Hindlimb muscle (tissue), 1 donor: ENCODE results near the gene PGLYRP3. TPM values are rescaled to one million over a fixed set of nuclear protein-coding genes. Genes with fewer than 3 reads are reported as not detected.

ENCODE experiments used
- DNase-seq: peaks from one replicate; pipeline ENCODE4 v3.0.0-alpha.2; 2013
- polyA plus RNA-seq: library from polyadenylated mRNA; unstranded; fragments of 120-200 nt; gene quantifications from one replicate; pipeline ENCODE4 v1.2.1, GENCODE V29; 2013; ENCODE audit not compliant: insufficient read length

Gene PGLYRP3, protein sequence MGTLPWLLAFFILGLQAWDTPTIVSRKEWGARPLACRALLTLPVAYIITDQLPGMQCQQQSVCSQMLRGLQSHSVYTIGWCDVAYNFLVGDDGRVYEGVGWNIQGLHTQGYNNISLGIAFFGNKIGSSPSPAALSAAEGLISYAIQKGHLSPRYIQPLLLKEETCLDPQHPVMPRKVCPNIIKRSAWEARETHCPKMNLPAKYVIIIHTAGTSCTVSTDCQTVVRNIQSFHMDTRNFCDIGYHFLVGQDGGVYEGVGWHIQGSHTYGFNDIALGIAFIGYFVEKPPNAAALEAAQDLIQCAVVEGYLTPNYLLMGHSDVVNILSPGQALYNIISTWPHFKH
- not detected for polyA plus RNA-seq

DNA sequence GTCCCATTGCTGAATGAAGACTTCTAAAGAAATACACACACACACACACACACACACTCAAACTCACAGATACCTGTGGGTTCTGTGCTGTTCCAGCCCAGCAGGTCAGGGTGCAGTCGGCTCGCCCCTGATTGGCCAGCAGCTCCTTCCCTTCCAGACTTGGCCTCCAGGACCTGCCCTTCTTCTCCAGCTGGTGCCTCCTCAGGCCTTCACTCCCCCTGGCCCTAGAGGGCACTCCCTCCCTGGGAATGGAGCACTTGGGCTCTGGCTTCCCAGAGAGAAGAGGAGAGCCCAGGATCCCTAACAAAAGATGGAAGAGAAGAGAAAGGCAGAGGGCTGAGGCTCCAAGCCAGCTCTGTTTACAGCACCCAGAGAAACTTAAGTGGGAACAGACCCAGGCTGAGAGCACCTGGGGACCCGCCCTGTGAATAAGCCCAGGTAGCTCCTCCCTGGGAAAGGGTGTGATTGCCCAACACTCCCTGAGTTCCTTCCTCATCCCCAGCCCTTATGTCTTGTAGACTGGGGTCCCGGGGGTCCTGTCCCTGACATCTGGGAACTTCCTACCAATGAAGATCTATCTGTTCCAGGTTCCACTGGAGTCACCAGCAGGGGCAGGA lies at the start of gene PGLYRP3:
PGLYRP3 (minus strand) TSS at position 383 of the 617 bp plus-strand sequence. CDS start 2,287 bp downstream, outside the sequence.
- no peak for DNase-seq

DNA sequence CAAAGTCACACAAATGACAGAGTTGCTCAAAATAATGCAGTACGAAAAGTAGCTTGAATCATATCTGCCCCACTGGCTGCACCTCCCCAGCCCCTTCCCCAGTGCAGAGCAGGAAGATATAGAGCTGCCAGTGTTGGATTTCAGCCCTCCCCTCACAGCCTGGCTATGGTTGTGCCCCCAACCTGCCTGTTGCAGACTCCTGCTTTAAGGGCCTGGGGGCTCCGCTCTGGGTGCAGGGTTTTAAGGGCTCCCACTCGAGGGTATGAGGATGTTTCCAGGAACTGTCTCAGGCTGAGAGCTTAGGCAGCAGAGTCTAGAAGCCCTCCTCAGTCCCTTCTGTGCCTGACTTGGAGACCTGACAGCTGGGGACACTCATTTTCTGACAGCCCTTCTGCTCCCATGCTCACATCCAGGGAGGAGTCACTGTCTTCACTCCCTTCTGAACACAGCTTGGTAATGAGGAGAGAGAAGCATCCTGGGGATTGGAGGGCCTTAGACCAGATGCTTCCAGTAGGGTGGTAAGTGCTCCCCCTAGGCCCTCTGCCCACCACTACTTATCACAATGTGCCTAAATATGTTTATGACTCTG lies 49.5 kb upstream of the PGLYRP3 start:
- DNase-seq, result no peak

- no peak for DNase-seq
Observed at GRCh38 chr1:153361480-153362109, 48.8 kb upstream of the PGLYRP3 start.

GRCh38 chr1:153360592-153361479 lies 48.1 kb upstream of the PGLYRP3 start:
- DNase-seq, result no peak

GRCh38 chr1:153360190-153360589 lies 47.4 kb upstream of the PGLYRP3 start:
- no peak for DNase-seq

DNA sequence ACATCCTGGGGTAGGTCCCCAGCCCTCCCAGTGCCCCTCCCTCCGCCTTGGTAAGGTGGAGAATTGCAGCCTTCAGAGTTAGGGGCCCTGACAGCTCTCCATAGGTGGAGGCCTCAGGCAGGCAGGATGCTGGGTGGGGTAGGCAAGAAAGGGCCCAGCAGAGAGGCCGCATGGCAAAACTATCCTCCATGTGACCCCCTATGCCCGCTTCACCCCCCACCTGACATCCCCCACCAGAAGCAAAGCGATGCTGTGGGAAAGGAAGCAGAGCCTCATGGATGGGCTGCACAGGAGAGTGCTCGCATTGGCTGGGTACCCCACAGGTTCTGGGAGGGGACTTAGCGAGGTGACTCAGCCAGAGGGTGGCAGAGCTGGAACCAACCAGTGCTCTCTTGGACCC lies 46.5 kb upstream of the PGLYRP3 start:
- no peak for DNase-seq

DNA sequence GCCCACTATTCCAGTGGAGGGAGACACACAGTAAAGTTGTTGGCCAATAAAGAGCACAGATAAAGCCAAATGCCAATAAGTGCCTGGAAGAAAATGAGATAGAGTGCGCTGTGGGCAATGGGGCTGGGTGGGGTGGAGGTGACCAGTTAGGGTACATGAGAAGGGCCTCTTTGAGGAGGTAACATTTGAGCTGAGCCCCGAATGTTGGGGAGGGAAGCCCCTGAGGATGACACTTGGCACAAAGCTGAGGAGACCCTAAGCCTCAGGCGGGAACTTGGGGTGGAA lies 45.9 kb upstream of the PGLYRP3 start:
- DNase-seq, result no peak

DNA sequence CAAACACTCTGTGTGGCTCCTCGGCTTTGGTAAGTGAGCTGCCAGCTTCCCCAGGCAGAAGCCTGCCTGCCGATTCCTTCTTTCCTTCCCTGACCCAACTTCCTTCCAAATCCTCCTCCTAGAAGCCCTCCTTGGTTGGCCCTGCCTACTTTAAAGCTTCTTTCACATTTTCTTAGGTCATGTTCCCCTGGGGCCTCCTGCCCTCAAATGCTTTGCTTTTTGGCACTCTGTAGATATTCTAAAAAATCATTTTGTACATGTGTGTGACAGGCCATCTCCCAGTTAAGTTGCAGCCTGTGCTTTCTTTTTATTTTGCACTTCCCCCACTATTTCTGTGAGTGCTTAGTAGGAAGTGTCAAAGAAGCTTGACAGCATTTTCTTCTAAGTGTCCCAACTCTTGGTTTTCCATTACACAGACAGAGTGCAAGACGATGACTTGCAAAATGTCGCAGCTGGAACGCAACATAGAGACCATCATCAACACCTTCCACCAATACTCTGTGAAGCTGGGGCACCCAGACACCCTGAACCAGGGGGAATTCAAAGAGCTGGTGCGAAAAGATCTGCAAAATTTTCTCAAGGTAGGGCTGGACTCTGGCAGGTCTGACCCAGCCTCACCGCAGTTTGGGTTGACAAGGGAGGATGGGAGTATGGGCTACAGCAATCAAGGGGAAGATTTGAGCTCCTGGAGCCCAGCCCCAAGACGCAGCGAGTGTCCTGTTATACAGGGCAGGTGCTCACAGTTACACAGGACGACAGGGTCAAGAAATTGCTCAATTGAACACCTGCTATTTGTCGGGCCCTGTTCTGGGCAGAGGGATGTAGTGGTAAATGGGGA lies 45.3 kb upstream of the PGLYRP3 start, which contains the start of gene S100A9:
S100A9 (plus strand) TSS at position 2 of the 838 bp plus-strand sequence; CDS start at position 432, 430 bp downstream.
- DNase-seq, result no peak

DNA sequence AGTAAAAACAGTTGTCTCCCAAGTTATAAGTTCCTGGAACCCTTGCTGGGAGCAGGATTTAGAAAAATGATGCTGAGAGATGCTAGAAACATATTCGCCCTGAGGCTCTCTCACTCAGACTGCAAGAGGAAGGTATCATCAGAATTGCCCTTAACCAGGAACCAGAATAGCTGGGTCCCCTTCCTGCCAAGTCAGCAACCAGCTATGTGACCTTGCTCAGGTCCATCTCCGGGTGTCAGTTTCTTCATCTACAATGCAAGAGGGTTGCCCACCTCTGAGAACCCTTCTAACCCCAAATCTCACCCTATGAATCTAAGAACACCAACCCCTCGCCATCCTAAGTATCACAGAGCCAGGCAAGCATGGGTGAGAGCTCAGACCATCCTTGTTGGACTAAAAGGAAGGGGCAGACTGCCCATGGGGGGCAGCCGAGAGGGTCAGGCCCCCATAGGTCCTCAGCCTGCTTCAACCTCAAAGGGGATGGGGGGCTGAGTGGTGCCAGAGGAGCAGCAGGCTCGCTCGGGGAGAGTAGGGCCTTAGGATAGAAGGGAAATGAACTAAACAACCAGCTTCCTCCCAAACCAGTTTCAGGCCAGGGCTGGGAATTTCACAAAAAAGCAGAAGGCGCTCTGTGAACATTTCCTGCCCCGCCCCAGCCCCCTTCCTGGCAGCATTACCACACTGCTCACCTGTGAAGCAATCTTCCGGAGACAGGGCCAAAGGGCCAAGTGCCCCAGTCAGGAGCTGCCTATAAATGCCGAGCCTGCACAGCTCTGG lies 44.5 kb upstream of the PGLYRP3 start:
- DNase-seq, result no peak

DNA sequence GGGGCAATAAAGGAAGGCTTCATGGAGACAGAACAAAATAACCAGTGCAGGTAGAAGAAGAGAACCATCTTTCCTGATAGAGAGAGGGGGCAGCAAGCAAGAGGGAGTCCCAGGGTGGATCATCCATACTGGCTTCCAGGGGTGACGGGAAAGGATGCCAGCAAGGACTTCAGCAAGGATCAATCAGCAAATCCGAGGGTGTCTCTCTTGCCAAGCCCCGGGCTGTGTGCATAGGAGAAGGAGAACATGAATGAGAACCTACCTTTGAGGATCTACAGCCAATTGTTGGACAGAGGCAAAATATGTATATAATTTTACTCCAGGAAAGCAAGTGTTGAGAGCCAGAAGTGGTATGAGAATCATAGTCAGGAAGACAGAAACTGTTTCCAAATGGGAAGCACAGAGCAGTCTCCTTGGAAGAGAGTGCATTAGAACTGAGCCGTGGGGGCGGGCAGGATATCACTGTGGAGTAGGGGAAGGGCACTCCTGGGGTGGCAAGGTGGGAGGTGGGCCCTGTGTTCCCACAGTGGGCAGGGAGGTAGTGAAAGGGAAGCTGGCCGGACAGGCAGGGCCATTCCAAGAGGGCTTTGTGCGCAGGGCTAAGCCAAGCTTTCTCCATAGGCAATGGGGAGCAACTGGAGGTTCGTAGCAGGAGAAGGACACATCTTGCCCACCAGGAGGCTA lies 43.8 kb upstream of the PGLYRP3 start:
- no peak for DNase-seq

GRCh38 chr1:153355445-153356071 lies 42.8 kb upstream of the PGLYRP3 start:
- DNase-seq, result no peak

GRCh38 chr1:153354515-153355193 lies 41.9 kb upstream of the PGLYRP3 start:
- DNase-seq, result no peak

DNA sequence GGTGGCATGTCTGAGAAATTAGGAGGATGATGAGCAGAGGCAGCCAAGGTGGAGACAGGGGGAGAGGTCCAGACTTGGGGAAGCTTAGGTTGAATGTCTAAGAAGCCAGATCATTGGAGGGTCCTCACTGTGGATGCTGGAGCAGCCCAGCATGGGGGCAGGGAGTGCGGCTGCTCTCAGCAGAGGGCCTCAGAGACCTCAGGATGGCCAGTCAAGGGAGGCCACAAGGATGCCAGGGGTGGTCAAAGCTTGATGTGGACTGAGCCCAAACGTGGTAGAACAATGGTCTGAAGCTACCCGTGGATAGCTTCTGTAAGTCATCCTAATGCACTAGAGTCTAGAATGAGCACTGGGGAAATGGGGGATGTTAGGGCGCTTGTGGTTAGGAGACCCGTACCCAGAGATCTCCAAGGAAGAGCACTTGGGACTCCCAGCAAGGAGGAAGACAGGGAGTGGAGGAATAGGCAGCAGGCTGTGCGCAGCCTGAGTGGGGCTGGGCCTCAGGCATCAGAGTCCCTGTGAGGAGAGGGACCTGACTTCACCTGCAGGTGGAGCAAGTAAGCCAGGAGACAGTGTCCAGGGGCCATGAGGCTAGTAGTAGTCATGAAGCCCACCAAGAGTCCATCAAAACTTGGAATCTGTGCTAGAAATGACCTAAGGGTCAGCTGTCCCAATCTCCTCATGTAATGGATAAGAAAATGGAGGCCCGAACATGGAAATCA lies 40.6 kb upstream of the PGLYRP3 start:
- DNase-seq, result no peak

DNA sequence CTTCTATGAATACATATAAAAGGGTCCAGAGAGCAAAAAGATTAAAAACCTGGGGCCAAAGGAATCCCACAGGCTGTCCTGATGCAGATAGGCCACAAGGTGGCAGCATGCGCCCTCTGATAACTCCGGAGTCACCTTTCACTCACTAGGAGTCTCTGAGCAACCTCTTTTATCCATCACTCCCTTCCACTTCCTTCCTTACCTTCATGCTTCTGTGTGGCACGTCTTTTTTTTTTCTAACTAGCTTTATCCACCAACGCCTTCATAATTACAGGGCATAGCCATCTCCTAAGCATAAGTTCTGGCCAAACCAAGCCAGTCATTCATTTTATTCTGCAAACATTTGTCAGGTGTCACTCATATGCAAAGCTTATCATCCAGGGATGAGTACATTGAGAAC lies 39.8 kb upstream of the PGLYRP3 start:
- DNase-seq, result peak; percentile 64

DNA sequence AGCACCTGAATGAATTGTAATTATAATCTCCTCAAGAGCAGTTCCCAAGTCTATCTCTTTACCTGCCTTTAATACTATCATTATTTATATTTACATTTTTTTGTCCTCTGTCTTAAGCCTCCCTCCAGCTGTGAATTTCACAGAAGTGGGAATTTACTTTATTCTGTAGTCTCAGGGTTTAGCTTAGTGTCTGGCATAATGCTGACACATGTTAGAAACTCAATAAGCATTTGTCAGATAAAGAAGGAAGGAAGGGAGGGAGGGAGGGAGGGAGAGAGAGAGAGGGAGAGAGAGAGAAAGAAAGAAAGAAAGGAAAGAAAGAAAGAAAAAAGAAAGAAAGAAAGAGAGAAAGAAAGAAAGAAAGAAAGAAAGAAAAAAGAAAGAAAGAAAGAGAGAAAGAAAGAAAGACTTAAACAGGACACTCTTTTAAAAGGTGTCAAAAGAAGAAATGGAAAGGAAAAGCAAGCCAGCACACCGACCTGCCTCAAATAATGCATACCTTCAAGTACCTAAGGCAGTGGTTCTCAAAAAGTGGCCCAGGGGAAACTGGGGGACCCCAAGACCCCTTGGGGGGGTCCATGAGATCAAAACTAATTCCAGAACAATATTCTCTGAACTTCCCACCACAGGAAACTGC lies 37.7 kb upstream of the PGLYRP3 start:
- DNase-seq, result no peak

DNA sequence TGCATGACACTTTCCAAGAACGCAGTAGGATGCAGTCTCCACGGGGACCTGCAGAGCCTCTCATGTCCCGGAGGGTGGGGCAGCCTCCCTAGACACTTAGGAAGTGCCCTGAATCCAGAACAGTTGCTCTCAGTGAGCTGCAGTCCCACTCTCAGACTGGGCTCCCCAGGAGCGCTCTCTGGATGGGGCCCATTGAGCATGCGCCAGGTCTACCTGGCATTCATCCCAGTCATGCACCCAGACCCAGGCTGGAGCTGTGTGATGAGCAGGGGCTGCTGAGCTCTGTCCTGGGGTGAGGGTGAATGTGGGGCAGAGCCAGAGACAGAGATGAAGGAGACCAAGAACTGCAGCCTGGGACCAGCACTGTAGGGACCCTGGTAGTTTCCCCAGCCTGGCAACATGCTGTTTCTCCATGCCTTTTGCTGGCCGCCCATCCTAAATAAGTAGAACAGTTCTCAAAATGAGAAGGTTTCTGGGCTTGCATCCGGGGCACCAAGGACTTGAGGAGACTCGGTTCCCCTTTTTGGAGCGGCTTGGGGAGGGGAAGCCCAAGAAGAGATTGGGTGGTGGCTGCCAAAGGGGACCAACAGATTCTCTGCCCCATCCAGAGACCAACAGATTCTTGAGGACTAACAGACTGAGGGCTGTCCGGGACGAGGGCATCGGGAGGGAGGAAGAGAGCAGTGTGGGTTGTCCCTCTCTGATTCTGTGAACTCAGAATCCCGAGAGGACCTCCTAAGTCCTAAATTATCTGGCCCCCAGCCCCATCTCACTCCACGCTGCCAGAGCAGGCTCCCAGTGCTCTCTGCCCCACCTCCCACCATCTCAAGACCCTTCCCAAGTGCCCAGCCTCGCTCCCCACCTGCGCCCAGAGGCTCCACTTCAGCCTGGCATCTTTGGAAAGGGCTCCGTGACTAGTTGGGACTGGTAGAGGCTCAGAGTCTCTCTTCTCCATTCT lies 36.9 kb upstream of the PGLYRP3 start:
- DNase-seq, result no peak
